HG03571 (cell line): Measurements from ENCODE around the gene GARIN5A.
"Not testable (repeated sequence)": the region's sequence is repeated elsewhere in the genome, so short reads cannot be mapped to it uniquely, and the experiment has no call there.

Experiments
- ATAC-seq: cut with Tn5 transposase; IDR thresholded peaks from one replicate; pipeline ENCODE4 v1.9.1; 2021; ENCODE audit not compliant: unreplicated experiment

GARIN5A gene

DNA sequence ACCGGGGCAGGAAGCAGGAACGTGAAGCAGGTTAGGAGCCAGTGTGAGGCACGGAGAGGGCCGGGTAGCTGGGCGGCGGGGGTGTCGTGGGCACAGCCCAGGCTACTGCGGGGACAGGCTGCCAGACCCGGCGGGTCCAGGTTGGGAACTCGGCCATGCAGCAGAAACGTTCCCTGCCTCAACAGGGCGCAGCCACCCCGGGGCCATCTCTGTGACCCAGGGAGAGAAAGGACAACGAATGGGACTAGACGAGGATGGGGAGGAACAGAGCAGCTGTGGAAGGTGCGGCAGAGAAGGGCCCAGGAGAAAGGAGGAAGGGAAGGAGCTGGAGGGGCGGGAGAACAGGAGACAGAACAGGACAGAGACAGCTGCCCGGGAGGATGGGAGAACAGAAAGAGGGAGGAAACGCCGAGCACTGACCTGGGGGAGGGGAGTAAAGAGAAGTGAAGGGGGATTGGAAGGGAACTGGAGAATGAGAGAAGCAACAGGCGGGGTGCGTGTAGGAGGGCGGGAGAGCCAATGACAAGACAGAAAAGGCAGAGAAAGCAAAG, 12.9 kb upstream of the GARIN5A start:
- ATAC-seq: no peak

DNA sequence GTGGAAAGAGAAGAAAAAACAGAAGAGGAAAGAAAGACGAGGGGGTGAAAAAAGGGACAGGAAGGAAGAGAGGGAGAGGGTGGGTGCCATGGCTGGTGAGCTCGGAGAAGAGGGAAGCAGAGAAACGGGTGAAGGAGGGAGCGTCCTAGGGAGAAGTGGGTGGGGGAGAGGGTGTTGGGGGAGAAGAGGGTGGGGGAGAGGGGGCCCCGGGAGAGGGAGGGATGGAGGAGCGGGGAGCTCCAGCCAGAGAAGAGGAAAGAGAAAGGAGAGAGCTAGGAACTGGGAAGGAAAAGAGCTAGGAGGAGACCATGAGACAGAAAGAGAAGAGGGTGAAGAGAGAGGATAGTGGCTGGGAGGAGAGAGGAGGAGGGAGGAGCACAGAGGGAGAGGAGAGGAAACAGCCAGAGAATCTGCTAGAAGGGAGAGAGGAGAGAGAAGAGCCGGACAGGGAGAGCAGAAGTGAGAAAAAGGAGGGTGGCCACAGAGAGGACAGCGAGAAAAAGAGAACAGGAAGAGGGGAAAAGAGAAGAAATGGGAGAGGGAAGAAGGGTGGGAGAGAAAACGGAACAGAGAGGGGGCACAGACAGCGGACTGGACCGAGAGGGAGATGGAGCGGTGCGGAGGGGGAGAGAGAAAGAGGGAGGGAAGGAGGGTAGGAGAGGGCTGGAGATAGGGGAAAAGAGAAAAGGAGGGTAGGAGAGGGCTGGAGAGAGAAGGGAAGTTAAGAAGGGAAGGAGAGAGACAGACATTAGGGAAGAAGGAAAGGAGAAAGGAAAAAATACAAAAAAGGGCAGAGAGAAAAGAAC, 11.9 kb upstream of the GARIN5A start:
- no peak for ATAC-seq

DNA sequence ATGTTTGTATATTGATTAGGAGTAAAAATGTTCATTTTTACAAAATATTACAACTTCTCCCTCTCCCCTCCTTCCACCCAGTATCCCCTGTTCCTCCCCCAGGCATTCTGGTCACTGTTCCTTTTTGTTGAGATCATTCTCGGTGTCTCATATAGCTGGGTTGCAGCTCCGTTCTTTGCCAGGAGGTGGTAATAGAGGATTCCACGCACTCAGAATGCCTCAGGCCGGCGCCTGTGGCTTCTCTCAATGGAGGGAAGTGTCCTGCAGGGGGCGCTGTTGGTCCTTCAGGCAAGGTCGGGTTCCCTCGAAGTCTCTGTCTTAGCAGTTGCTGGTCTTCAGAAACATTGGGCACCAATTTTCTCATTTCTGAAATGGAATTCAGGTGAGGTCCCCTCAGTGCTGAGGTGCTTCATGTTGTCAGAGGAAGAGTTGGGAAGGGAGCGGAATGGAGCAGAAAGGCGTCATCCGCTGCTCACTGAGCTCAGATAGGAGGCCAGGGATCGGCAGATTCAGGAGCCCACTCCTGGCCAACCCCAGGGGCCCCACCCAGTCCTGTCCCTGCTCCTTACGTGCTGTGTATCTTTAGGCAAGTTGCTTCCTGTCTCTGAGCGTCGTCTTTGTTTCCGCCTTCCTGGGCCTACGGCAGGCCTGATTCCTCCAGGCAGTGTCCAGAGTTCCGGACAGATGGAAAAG, 10.3 kb upstream of the GARIN5A start:
- no peak for ATAC-seq

DNA sequence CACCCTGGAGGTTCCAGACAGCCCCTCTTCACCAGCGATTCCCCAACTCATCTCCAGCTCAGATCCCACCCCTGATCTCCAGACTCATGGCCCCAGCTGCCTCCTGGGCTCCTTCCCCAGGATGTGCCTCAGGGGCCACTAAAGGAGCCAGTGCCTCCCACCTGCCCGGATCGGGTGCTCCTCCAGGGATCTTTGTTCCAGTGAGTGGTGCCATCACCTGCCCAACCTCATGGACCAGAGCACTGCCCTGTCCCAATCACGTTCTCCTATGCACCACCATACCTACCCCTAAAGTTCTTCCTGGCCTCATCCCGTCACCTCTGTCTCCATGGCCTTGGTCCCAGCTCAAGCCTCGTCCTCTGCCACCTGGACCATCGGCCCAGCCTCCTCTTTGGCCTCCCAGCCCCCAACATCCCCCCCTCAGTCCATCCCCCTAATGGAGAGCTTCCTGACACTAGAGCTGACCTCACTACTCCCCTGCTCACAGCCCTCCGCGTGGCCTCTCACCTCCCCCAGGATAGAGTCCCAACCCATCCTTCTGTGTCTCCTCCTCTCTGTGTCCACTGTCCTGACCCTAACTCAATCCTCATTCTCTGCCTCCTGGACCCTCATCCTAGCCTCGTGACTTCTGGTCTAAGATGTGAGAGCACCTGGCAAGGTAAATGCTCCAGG, 8.8 kb upstream of the GARIN5A start:
- no peak for ATAC-seq

DNA sequence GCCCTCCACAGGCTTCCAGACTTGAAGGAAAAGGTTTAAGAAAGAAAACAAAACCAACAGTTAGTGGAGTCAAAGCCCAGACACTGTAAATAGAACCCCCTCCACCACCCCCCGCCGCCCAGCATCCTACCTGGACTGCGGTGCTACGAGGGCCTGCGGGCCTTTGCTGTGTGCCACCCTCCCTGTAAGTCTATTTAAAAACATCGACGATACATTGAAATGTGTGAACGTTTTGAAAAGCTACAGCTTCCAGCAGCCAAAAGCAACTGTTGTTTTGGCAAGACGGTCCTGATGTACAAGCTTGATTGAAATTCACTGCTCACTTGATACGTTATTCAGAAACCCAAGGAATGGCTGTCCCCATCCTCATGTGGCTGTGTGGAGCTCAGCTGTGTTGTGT, 6.3 kb upstream of the GARIN5A start:
- no peak for ATAC-seq

DNA sequence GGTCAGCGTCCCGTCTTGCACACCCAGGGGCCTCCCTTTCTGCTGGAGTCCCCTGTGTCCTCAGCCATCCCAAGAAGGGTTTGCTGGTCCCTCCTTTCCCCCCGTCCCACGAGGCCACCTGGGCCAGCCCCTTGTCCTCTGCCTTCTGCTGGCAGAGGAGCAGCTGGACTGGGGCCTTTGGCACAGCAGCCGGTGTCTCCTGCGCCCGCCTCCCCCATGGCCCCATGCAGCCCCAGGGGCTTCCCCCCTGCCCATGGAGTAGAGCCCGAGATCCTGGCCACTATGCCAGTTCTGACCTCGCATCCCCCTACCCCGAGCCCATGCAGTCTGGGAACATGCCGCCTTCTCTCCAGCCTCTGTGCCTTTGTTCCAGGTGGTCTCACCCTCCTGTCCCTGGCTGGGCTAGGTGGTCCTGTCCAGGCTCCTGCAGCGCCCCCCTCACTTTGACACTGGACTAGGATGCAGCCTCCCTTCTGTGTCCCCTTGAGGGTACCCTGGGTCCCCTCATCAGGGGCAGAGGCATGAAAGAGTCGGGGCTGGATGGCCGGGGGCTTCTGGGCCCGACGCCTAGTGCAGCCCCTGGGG, 5.7 kb upstream of the GARIN5A start:
- no peak for ATAC-seq

DNA sequence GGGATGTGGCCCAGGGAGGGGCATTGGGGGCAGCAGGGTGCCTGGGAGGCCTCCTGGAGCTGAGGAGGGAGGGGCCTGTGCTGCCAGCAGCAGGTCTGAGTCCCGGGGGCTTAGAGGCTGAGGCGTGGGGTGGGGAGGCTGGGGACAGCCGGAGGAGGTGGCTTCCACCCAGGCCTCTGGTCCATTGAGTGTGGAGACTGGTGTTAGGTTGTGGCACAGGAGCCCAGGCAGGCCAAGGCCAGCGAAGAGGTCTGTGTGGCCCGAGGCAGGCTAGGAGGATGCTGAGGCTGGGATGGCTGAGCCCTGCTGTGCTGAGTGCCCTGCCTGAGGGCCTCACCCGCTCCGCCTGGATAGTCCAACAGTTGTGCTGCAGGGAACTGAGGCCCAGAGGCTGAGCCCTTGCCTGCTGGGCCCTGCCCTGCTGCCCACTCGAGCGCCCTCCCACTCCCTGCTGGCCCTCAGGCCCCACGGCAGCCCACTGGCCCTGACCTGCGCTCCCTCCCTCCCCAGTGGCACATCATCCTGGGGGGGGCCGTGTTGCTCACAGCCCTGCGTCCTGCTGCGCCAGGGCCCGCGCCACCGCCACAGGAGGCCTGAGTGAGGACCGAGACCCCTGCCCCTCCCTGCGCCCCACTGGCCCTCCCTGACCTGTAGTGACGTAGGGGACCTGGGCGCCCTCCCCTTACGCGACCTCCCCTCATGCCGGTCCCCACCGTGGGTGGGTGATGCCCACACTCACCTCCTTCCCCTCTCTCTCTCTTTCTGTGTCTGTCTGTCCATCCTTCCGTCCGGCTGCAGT, 4.9 kb upstream of the GARIN5A start:
- ATAC-seq: no peak

DNA sequence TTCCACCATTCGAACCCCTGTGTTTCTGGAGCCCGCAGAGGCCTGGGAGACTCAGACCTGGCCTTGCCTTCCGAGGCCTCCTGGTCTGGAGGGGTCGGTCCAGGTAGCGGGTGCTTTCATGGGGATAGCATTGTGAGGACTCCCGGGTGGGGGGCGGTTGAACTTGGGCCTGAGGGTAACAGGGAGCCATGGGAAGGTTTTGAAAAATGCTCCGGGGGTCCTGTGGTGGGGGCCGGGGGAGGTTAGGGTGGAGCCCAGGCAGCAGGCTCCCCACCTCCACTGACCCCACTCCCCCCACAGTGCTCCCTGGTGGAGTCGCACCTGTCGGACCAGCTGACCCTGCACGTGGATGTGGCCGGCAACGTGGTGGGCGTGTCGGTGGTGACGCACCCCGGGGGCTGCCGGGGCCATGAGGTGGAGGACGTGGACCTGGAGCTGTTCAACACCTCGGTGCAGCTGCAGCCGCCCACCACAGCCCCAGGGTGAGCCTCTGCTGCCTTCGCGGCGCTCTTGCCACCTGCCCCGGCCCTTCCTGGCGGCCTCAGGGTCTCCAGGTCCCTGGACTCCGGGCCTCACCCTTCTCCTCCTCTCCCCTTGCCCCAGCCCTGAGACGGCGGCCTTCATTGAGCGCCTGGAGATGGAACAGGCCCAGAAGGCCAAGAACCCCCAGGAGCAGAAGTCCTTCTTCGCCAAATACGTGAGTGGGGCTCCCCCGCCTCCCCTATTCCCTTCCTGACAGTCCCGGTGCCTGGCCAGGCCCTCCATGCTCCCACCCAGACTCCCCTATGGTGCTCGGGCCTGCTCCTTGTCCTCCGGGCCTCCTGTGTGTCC, 3.8 kb upstream of the GARIN5A start:
- no peak for ATAC-seq

DNA sequence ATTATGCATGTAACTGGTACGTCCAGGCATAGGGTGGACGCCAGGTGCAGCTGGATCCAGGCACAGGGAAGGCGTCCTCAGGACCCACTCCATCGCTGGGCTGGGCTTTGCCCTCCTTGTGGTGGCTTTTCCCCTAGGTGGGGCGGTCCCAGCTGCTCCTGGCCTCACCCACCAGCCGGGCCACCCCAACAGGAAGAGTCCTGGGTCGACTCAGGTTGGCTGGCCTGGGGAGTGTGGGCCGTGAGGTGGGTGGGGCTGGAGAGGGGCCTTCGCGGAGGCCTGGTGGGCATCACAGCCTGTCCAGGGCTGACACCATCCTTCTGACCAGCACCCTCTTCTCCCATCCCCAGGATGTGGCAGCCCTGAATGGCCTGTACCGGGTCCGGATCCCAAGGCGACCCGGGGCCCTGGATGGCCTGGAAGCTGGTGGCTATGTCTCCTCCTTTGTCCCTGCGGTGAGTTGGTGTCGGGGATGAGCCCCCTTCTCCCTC, 3.2 kb upstream of the GARIN5A start:
- ATAC-seq: no peak

DNA sequence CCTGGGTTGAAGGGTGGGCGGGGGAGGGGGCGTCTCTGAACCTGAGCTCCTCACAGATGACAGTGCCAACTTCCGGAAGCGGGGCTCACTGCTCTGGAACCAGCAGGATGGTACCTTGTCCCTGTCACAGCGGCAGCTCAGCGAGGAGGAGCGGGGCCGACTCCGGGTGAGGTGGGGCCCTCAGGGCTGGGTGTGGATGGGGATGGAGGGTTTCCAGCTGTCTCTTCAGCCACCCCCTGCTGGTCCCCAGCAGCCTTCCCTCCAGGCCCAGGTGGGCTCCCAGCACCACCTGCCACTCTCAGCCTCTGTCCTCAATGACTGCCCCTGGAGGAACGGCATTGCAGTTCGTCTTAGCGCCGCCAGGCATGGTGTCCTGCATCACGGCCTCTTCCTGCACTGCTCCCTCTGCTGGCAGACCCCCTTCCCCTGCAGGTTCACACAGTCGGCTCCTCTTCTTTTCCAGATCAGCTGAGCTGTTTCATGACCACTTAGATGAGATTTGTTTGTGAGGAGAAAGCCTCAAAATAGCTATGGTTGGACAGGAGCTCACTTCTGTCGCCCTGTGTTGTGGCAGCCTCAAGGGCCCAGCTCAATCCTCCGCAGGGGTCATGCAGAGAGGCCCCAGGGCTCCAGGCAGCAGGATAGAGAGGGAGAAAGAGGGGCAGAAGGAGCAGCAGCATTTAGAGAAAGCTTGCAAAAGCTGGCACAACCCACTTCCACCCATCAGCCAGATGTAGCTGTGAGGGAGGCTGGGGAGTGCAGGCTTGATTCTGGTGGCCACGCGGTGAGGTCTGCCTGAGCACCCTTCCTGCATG, 2.5 kb upstream of the GARIN5A start:
- ATAC-seq: no peak

DNA sequence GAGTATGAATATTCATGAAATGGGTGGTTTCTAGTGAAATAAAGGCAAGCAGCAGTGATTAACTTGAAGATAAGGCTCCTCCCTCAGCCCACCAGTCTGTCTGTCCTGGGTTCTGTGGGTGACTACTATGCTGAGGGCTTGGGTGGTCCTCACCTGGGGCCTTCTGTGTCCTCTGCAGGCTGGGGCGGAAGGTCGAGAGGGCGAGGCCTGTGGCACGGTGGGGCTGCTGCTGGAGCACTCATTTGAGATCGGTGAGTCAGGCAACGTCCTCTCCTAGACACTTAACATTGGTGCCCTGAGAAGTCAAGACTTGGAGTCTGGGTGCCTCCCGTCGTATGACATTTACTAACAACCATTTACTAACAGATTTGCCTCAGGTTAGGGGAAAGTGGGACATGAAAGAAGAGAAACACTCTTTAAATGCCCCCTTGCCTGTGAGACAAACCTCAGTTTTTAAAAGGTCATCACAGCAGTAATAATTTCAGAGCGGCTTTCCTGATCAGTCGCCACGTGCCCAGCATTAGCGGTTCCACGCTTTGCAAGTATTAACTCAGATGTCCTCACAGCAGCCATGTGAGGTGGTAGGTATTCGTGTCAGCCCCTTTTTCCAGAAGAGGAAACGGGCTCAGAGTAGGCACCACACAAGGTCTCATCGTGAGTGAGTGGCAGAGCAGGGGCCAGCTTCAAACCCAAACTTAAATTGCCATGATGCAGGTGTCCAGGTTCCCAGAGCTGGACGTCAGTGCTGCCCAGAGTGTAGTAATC, 1.3 kb upstream of the GARIN5A start:
- ATAC-seq: no peak

DNA sequence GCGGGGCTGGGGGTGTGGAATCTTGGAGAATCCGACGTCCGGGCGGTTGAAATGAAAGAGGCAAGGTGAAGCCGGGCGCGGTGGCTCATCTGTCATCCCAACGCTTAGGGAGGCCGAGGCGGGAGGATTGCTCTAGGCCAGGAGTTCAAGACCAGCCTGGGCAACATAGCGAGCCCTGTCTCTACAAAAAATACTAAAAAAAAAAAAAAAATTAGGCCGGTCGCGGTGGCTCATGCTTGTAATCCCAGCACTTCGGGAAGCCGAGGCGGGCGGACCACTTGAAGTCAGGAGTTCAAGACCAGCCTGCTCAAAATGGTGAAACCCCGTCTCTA, 225 bp upstream of the GARIN5A start:
- no peak for ATAC-seq

DNA sequence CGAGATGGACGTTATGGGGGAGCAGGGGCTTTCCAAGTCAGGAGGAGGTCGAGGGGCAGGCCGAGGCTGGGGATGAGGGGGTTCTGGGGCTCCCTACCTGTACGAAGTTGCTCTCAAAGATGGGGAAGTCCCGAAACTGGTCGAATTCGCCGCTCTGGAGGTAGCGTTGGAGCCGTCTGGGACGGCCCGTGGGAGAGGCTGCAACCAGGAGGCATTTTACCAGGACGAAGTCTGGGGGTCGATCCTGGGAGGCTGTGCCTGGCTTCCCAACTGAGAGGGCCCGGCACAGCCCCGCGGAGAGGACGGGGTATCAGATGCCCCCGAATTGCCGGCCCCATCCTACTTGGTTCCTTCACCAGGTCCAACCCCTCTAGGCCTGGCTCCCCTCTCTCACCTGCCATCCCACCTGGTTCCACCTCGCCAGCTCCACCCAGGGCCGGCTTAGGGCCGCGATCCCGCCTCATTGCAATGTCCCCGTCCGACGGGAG, 868 bp downstream of the GARIN5A start:
- ATAC-seq: peak; percentile 5

DNA sequence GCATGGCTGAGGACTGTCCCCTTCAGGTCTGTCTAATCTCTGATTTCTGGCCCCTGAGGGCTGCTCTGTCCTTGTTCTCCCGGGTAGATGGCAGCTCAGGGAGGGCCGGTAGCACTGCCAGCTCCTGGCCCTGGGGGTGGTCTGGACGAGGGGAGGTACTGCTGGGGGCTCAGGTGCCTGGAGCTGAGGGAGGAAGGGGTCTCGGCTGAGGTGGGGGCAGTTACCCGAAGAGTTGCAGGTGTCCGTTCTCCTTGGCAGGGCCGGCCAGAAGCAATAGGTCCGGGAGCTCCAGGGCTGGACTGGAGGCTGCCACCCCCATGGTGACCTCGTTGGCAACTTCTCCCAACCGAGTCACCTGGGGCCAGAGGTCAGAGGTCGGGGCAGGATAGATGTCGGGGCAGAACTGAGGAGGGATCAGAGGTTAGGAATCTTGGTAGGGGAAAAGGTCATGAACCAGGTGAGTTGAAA, 1.5 kb downstream of the GARIN5A start:
- no peak for ATAC-seq

DNA sequence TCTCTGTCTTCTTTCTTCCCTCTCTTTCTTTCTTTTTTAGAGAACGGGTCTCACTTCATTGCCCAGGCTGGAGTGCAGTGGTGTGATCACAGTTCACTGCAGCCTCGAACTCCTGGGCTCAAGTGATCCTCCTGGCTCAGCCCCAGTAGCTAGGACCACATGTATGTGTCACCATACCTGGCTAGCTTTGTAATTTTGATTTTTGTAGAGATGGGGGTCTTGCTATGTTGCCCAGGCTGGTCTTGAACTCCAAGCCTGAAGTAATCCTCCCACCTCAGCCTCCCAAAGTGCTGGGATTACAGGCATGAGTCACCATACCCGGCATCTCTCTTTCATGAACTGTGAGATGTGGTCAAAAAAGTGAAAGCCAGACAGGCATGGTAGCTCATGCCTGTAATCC, 3.3 kb downstream of the GARIN5A start:
- ATAC-seq: not testable (repeated sequence)

DNA sequence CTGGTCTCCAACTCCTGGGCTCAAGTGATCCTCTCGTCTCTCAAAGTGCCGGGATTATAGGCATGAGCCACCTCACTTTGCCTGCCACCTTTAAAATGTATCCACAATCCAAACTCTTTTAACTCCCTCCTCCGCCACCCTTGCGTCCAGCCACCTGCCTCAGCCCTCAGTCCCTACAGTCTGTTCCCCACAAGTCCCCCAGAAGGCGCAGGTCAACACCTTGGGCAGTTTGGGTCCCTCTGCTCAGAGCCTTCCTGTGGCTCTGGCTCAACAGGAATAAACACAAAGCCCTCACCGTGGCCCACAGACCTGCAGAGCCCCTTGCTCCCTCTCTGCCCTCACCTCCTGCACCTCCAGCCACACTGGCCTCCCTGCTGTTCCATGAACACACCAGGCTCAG, 7.8 kb downstream of the GARIN5A start:
- no peak for ATAC-seq

DNA sequence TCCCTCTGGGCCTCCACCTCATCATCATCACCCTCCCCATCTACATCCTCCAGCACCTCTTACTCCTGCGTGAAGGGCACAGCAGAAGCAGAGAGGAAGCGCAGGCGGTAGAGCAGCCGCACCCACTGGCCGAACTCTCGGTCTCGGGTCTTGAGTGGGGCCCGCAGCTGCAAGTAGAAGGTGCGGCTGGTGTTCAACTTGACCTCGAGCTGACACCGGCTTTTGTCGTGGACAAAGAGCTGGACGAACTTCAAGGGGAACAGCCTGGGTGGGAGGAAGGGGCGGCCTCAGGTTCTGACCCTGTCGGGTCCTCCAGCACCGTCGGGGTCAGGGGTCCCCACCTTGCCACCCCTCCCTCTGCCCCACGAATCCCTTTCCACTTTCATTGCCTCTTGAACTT, 9.1 kb downstream of the GARIN5A start:
- no peak for ATAC-seq

DNA sequence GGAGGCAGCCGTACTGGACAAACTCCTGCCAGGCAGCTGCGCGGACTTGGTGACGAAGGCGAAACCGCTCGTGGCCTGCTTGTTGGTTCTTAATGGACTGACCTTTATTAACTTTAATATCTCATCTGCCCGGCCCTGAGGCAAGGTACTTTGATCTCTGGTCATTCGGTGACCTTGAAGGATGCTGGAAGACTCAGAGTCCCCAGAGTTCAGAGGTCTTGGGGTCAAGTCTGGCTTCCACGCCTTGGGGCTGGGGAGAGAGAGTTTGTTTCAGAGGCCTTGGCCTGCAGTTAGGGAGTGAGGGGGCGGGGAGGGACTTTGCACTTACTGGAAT, 10.0 kb downstream of the GARIN5A start:
- no peak for ATAC-seq
